Measurements from ENCODE around the gene ST14. TPM values are rescaled to one million over a fixed set of nuclear protein-coding genes. Genes with fewer than 3 reads are reported as not detected.

ST14 gene
- polyA plus RNA-seq, 3 donors: 23.2 to 32.4 (median 31.1) TPM

DNA sequence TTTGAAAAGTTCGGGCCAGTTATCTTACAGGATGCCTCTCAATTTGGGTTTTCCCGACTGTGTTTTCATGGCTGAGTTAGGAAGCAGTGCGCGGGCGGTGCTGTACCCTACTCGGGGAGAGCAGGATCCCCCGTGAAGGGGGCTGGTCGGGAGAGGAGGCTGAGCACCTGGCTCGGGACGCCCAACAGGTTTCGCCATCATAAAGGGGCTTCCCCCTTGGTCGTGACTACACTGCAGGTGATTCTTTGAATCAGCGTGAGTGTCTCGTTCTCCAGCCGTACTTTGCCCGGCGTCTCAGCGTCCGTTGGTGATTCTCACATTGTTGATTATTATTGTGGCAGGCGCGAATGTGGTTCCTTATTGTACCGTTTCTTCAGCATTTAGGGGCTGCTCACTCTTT lies 46.6 kb downstream of the ST14 start:
- DNase-seq (ENCODE audit: low read depth in 3 of 3, low spot score in 2 of 3): no peak

DNA sequence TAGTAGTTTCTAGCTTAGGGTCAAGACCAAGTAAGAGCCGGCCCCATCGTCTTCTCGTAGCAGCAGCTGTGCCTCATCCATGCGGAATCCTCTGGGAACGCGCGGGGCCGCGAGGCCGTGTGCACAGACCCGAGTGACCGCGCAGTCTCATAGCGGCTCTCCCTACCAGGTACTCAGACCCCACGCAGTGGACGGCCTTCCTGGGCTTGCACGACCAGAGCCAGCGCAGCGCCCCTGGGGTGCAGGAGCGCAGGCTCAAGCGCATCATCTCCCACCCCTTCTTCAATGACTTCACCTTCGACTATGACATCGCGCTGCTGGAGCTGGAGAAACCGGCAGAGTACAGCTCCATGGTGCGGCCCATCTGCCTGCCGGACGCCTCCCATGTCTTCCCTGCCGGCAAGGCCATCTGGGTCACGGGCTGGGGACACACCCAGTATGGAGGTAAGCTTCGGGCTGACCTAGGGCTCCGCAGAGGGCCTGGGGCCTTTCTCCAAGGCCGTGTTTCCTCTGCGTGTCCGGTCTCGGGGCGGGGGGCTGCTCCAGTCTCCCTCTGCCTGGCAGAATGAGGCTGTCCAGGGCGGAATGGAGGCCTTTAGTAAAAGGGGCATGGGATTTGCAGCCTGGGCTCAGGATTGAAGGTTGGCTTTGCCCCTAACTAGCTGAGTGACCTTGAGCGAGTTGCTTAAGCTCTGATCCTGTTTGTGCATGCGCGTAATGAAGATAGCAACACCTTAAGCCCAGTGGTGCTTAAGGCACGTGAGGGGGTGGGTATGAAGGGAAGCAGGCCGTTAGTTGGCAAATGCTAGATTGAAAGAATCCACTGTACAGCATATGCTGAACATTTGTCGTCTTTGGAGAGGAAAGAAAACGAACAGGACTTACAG lies 48.9 kb downstream of the ST14 start:
- no peak for DNase-seq (ENCODE audit: low read depth in 3 of 3, low spot score in 2 of 3)

DNA sequence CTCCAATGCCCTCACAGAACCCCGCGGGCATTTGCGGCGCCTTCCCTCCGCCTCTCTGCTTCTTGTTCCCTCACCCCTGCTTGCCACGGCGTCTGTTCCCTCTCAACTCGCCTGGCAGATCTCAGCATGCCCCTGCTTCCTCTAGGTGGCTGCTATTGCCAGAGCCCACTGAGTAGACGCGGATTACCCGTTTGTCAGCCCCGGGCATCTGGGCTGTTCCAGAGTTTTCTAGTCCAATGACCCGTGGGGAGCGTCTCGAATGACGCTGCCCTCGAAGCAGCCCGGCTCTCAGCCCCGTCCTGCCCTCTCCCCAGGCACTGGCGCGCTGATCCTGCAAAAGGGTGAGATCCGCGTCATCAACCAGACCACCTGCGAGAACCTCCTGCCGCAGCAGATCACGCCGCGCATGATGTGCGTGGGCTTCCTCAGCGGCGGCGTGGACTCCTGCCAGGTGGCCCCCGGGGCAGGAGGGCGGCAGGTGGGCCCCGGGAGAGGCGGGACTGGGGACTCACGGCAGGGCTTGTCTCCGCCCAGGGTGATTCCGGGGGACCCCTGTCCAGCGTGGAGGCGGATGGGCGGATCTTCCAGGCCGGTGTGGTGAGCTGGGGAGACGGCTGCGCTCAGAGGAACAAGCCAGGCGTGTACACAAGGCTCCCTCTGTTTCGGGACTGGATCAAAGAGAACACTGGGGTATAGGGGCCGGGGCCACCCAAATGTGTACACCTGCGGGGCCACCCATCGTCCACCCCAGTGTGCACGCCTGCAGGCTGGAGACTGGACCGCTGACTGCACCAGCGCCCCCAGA lies 49.7 kb downstream of the ST14 start:
- no peak for DNase-seq (ENCODE audit: low read depth in 3 of 3, low spot score in 2 of 3)

DNA sequence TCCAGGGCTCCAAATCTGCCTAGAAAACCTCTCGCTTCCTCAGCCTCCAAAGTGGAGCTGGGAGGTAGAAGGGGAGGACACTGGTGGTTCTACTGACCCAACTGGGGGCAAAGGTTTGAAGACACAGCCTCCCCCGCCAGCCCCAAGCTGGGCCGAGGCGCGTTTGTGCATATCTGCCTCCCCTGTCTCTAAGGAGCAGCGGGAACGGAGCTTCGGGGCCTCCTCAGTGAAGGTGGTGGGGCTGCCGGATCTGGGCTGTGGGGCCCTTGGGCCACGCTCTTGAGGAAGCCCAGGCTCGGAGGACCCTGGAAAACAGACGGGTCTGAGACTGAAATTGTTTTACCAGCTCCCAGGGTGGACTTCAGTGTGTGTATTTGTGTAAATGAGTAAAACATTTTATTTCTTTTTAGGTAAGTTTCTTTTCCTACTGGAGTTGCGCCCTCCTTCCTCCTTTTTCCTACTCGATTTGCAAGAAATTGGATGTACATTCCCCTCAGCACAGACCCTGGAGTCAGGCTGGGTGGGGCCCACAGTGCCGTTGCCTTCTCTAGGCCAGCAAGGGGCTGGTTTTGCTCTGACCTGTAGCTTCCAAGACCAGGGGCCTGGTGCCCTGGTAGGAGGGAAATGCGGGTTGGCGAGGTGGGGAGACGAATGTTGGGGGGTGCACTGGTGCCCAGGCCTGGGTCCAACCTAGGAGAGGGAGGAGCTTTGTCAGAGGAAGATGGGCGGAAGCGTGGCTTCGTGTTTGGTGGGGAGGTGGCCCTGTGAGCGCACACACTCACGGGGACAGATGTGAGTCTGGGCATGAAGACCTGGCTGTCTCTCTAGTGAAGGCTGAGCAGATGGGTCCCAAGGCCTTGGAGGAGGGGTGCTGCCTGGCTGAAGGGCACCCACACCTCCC lies 50.6 kb downstream of the ST14 start:
- DNase-seq (ENCODE audit: low read depth in 3 of 3, low spot score in 2 of 3): no peak

DNA sequence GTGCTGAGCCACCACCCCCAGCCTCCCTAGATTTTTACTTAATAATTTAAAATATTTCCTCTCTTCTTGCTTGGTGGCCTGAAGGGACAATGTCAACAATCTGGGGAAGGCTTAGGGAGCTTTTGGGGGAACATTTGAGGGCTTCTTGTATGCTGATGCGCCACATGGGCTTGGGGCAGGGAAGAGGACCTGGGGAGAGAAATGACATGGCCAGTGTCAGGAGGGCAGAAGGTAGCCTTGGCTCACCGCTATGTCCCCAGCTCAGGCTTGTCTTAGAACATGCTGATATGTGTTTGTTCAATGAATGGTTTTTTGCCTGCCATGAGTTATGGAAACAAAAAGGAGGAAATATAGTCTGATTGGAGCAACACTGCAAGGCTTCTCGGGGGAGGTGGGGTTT lies 51.6 kb downstream of the ST14 start:
- no peak for DNase-seq (ENCODE audit: low read depth in 3 of 3, low spot score in 2 of 3)

DNA sequence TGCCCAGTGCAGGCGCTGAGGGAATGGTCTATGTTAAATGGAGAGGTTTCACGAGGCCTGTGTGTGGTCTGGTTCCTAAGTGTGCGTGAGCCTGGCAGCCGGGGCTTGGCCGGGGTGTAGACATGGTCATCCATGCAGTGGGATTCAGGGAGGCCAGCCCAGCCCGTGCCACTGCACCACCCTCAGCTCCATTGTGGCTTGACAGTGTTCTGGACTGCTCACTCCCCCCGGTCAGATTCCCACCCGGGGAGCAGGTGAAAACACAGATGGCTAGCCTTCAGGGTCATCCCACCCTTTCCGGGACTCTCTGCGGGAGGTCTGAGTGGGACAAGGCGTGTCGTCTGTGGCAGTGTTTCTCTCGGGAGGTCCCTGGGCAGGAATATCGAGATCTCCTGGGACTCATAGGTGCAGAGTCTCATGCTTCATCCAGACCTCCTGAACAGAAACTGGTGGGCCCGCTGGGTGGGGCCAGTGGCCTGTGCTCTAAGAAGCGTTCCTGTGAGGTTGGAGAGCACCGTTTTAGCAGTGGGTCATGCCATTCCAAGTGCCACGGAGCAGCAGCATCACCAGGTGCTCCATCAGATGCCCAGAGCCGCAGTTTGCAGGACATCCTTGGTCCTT lies 52.3 kb downstream of the ST14 start:
- no peak for DNase-seq (ENCODE audit: low read depth in 3 of 3, low spot score in 2 of 3)

DNA sequence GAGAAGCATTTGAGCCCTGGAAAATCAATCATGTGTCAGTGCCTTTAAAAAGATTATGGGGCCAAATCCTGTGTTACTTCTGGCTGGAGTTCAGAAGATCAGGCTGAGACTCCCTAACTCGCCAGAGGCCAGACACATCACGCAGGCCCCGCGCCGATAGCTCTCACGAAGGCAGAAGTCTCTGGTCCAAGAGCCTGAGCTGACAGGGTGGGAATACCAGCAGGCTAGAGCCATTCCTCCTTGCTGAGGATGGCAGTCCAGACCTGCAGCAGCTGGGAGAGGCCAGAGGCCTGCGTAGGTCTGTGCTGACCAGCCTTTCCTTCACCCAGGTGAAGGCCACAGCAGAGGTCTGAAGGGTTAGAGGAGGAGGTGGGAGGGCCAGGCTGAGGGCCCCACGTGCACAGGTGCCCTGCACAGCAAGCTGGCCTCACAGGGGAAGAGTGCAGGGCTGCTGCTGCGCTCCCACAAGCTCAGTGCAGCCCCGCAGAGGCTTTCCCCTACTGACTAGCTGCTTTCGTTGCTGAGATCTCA lies 52.9 kb downstream of the ST14 start:
- DNase-seq (ENCODE audit: low read depth in 3 of 3, low spot score in 2 of 3): no peak

DNA sequence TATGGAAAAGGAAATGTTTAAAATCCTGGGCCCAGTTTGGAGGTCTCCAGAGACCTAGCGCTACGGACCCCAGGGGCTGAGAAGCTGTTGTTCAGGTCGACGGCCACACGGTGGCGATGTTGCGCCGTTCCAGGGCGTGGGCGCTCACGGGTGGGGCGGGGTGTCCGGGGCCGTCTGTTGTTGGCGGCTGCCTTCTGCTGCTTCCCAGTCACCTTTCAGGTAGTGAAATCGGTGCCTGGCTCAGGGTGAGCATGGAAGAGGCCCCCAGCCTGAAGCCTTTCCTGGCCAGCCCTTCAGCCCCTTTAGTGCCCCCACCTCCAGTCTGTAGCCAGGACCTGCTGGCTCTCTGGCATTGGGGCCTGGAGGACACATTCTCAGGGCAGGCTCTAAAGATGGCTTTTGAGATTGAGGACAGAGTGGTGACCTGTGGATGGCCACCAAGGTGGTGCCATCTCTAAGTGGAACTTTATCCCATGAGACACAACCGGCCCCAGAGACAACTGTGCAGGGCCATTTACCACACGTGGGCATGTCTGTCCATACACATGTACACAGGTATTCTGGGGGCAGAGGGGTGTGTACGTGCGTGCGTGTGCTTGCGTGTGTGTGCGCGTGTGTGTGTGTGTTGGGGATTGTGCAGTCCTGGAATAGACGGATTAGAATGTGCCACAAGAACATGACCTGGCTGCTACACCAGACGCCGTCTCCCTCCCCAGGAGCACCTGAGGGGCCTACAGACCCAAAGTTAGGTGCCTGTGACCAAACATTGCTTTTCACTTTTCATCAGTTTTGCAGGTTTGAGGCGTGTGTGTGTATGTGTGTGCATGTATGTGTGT lies 53.8 kb downstream of the ST14 start:
- no peak for DNase-seq (ENCODE audit: low read depth in 3 of 3, low spot score in 2 of 3)

DNA sequence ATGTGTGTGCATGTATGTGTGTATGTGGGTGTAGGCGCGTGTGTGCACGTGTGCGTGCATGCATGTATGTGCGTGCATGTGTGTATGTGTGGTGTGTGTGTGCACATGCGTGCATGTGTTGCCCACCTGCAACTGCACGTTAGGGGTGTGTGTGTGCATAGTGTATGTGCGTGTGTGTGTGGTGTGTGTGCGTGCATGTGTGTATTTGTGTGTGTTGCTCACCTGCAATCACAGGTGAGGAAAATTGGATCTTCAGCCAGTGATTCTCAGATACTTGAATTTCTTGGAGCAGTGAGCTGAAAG lies 54.3 kb downstream of the ST14 start:
- DNase-seq (ENCODE audit: low read depth in 3 of 3, low spot score in 2 of 3): no peak

DNA sequence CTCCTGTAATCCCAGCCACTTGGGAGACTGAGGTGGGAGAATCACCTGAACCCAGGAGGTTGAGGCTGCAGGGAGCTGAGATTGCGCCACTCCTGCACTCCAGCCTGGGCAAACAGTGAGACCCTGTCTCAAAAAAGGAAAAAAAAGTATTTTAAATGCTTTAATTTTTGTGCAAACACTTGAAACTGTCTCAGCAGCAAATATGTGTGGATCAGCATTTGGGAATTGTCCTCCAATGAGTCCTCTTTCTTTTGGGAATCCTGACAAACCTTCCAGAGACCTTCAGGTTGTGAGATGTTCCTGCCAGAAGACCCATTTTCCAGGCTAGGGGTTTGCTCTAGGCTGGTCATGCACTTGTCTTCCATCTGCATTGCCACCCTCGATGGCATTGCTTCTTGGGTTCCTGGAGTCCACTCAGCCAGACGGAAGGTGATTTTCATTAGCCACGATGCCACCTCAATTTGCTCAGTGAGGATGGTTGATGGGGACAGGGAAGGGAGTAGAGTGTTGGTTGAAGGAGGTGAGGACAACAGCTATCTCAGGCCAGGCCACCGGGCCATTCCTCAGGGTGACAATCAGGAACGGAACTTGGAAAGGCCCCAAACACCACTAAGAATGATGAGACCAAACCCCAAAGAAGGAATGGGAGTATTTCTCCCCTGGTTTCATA lies 55.4 kb downstream of the ST14 start:
- no peak for DNase-seq (ENCODE audit: low read depth in 3 of 3, low spot score in 2 of 3)

DNA sequence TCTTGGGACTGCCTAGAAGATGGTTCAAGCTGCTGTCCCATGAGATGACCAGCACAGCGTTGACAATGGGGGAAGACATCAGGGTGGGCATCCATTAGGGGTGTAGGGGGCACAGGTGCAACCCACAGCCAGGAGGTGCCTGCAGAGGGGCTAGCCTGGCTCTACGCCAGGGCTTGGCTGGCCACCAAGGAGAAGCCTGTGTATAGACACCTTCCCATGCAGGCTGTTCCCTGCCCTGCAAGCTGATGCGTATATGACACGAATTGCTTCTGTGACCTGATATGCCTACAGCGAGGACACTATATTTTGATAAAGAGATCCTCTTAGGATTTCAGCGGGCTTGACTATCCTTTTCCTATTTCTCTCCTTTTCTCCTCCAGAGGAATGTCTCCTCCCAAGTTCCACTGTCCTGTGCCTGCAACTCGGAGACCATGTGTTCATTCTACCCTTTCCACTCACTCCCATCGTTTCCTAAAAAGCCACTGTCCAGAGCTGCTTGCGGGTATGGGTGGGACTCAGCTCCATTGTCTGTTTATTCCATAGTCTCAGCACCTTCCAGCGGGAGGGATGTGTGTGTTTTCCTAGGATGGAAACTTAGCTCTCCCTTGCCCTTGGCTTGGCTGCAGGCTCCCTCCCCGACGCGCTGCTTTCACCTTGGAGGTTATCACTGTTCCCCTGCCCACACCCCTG lies 56.1 kb downstream of the ST14 start:
- DNase-seq (ENCODE audit: low read depth in 3 of 3, low spot score in 2 of 3): no peak

DNA sequence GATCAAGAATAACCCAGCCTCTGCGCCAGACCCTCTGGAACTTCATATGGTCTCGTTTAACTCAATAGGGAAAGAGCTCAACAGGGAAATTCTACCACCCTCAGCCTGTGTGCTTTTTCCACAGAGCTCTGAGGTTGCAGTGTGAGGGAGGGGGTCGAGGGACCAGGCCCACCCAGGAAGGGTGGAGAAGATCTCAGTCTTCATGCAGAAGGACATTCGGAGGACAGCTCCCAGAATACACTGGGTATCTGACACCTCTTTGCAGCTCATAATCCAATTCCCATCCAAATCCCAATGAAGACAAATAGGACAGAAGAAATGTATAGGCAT lies 56.6 kb downstream of the ST14 start:
- DNase-seq (ENCODE audit: low read depth in 3 of 3, low spot score in 2 of 3): no peak

DNA sequence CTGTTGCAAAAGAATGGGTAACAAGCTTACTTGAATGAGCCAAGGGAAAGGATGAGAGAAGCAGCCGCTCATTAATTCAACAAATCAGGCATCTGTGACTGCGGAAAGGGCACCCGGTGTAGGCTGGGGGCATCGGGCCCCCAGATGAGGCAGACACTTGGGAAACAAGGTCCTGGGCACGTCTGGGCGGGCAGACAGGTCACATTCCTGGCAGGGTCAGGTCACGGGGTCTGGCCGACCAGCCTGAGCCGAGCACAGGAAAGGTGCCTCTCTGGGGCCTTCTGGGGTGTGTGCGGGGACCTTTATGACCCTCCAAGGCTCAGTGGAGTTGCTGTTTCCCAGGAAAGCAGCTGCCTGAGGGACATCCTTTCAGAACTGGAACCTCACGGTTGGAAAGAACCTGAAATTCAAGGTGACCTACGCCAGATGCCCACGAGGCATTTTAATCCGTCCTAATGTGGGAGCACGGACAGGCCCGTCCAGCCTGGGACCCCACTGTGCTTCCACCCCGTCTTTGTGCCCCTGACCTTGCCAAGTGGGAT lies 57.1 kb downstream of the ST14 start:
- DNase-seq (ENCODE audit: low read depth in 3 of 3, low spot score in 2 of 3): no peak

DNA sequence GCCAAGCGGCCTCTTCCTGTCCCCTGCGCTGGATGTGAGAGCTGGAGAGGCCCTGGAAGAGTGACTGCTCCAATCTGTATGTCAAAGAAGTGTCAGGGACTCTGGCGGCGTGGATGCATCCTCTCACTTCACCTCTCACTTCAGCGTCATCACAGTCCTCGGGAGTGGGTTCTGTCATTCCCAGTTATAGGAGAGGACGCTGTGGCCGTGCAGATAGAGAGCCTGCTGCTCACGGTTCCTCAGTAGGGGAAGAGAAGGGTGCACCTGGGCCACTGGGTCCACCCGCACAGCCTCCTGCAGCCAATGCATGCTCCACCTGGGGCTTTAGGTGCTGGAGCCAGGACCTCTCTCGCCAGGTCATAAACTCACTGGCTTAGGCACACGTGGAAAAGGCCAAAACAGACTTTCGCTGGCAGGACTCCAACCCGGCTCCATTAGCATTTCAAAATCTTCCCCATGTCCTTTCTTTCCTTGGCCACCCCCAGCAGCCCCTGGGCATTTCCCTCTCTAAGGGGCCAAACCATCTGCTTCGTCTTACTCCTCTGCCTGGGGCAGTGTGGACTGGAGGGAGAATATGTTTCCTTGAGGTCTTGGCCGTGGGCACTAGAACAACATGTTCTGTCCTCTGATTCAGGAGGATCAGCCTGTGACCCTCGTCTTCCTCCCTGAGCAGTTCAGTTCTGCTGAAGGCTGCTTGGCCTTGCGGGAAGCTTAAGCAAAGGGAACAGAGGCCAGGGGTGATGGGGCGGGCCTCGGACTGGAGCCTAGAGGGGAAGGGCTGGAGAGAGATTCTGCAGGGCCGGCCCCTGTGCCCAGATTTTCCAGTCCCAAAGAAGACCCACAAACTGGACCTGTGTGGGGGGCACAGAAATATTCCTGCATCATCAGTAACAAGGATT lies 57.8 kb downstream of the ST14 start:
- no peak for DNase-seq (ENCODE audit: low read depth in 3 of 3, low spot score in 2 of 3)

DNA sequence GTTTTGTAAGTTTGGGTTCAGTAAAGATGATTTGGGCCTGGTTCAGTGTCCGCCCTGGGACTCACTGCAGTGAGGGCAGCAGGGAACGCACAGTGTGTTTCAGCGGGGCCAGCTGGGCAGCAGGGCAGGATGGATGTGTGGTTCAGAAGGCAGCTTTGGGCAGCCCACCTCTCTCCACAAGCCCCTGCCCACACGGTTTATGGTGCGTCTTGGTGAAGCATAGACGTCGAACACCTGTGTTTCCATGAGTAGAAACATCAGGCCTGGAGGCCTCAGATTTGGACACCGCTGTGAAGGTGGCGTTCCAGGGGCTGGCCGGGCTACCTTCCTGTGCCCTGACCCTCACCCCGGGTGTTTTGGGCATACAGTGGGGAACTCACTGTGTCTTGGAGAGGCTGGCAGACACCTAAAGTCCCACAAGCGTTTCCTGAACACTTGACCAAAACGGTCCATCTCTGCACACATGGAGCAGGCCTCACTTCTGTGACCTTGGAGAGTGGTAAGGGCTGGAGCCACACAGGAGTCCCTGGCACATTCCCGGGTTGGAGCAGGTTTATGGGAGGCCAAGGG lies 59.0 kb downstream of the ST14 start:
- DNase-seq (ENCODE audit: low read depth in 3 of 3, low spot score in 2 of 3): no peak

DNA sequence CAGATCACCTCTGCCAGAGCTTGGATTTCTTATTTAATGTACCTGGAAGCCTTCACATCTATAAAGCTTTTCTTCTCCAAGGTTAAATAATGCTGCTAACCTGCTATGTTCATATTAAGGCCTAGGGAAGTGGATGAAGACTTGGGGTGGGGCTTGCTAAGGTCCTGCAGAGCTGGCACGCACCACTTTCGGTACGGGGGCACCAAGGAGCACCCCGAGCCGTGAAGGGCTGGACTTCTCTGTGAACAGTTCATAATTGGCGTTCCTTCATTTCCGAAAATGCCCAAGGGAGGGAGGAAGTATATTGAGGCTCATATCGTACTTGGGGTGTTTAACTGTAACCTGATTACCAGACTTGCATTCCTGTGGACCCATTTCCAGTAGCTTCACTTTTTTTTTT lies 59.6 kb downstream of the ST14 start:
- DNase-seq (ENCODE audit: low read depth in 3 of 3, low spot score in 2 of 3): no peak
